ENCODE data around the gene MAP3K7CL. TPM values are rescaled to one million over a fixed set of nuclear protein-coding genes. Genes with fewer than 3 reads are reported as not detected.

Gene MAP3K7CL
- total and polyA plus RNA-seq, 5 donors from 2014 or later, result 5.4 to 24.6 (median 6.9) TPM

Other genes starting within 250 kb of the MAP3K7CL start
- gene LTN1, start 137.8 kb upstream of the MAP3K7CL start, total RNA-seq, result 38.3 TPM
- gene LTN1, start 137.8 kb upstream of the MAP3K7CL start, polyA plus RNA-seq, result 10 to 100 TPM; 12.7 to 20.2 (median 17.8) TPM
- gene RWDD2B, start 111.3 kb upstream of the MAP3K7CL start, total RNA-seq, result 3.7 TPM
- 10 to 100 TPM in 3 of 4 donors, 1 to 10 TPM in 1; 8.1 to 13.6 (median 12.0) TPM for gene RWDD2B, start 111.3 kb upstream of the MAP3K7CL start, polyA plus RNA-seq
- gene USP16, start 106.0 kb upstream of the MAP3K7CL start, total RNA-seq, result 72.8 TPM
- 10 to 100 TPM; 22.6 to 37.6 (median 29.7) TPM for gene USP16, start 106.0 kb upstream of the MAP3K7CL start, polyA plus RNA-seq
- gene CCT8, start 57.0 kb upstream of the MAP3K7CL start, total RNA-seq, result 94.6 TPM
- 100 to 1,000 TPM; 134 to 165 (median 143) TPM for gene CCT8, start 57.0 kb upstream of the MAP3K7CL start, polyA plus RNA-seq
- gene BACH1, start 168.3 kb downstream of the MAP3K7CL start, total RNA-seq, result 108 TPM
- gene BACH1, start 168.3 kb downstream of the MAP3K7CL start, polyA plus RNA-seq, result 10 to 100 TPM; 30.2 to 50.5 (median 40.7) TPM

Measured in CD4-positive, CD25-positive, alpha-beta regulatory T cell (primary cell).